Omental fat pad (tissue), 4 donors: Measurements from ENCODE around the gene FBLN2. TPM values are rescaled to one million over a fixed set of nuclear protein-coding genes. Genes with fewer than 3 reads are reported as not detected.

Experiments
- ATAC-seq: fragments of 150-250 bp; one replicate; pipeline ENCODE4 v1.9.1; 2016; ENCODE audit warnings: mild to moderate bottlenecking, moderate library complexity; ENCODE audit not compliant: low FRiP score
- DNase-seq: peaks from one replicate; pipeline ENCODE4 v3.0.0-alpha.2; 2019; ENCODE audit warnings: low spot score
- CTCF ChIP-seq, 3 donors: fragments of 450-650 bp; IDR thresholded peaks; one replicate each; pipeline ENCODE4 v1.5.1; 2016 to 2017; ENCODE audit warnings: antibody characterized with exemption in 3 of 3, mild to moderate bottlenecking in 3 of 3, moderate library complexity in 2 of 3
- total RNA-seq, 4 donors: library from RNA; depleted of rRNA; stranded (reverse); fragments of >200 nt; gene quantifications; one replicate each; pipeline ENCODE4 v1.1.0, GENCODE V29; 2016

Gene FBLN2
- total RNA-seq, 4 donors from 2014 or later: 156 to 568 (median 187) TPM

- DNase-seq: no peak
- no peak for ATAC-seq
- no peak for TF ChIP-seq CTCF (IDR thresholded peaks at IDR 0.05)
Observed at GRCh38 chr3:13599887-13600450, 51.0 kb downstream of the FBLN2 start.

GRCh38 chr3:13600950-13601691, 52.2 kb downstream of the FBLN2 start:
- no peak for TF ChIP-seq CTCF (IDR thresholded peaks at IDR 0.05)
- DNase-seq: no peak
- ATAC-seq: peak; percentile 89

GRCh38 chr3:13601692-13602080, 52.8 kb downstream of the FBLN2 start:
- no peak for ATAC-seq
- TF ChIP-seq CTCF (IDR thresholded peaks at IDR 0.05): no peak

GRCh38 chr3:13605555-13605954, 56.6 kb downstream of the FBLN2 start:
- no peak for TF ChIP-seq CTCF (IDR thresholded peaks at IDR 0.05)
- DNase-seq (no peak), ATAC-seq (no peak)

More at GRCh38 chr3:13601692-13602080, 52.8 kb downstream of the FBLN2 start:
- no peak for DNase-seq

- ATAC-seq: peak; percentile 33
- no peak for DNase-seq
- no peak for TF ChIP-seq CTCF (IDR thresholded peaks at IDR 0.05)
Observed at GRCh38 chr3:13607821-13608597, 59.1 kb downstream of the FBLN2 start.

- TF ChIP-seq CTCF (IDR thresholded peaks at IDR 0.05): no peak
- ATAC-seq: no peak
- DNase-seq: no peak
Observed at GRCh38 chr3:13608969-13609725, 60.2 kb downstream of the FBLN2 start.
